Activated CD4-positive, CD25-positive, alpha-beta regulatory T cell treated with anti-CD3 and anti-CD28 coated beads, Interleukin-2, amount 50 U/mL, for 16 hours (primary cell): ENCODE data around the gene CEACAM5.

Experiments
- DNase-seq: peaks from one replicate; pipeline ENCODE4 v3.0.0-alpha.2; 2020; ENCODE audit warnings: low read depth, low spot score

Gene CEACAM5

DNA sequence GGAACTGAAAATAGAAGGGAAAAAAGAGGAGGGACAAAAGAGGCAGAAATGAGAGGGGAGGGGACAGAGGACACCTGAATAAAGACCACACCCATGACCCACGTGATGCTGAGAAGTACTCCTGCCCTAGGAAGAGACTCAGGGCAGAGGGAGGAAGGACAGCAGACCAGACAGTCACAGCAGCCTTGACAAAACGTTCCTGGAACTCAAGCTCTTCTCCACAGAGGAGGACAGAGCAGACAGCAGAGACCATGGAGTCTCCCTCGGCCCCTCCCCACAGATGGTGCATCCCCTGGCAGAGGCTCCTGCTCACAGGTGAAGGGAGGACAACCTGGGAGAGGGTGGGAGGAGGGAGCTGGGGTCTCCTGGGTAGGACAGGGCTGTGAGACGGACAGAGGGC lies at the start of gene CEACAM5:
CEACAM5 (plus strand) TSS at position 146 of the 400 bp plus-strand sequence; CDS start at position 252, 106 bp downstream.
- DNase-seq = no peak

DNA sequence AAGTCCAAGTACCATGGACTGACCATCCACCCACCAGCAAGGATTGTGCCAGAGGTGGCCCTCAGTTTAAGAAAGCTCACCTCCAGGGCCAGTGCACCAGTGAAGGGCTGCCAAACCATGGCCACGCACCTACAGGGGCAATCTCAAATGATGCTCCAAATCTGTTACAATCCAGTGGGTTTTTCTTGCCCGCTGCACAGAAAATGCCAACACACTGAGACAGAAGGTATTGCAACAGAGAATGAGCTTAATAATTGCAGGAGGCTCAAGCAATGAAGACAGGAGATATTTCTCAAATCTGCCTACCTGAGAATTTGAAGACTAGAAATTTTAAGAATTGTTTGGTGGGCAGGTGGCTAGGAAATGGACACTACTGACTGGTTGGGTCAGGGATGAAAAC lies 42.4 kb upstream of the CEACAM5 start:
- DNase-seq = no peak

DNA sequence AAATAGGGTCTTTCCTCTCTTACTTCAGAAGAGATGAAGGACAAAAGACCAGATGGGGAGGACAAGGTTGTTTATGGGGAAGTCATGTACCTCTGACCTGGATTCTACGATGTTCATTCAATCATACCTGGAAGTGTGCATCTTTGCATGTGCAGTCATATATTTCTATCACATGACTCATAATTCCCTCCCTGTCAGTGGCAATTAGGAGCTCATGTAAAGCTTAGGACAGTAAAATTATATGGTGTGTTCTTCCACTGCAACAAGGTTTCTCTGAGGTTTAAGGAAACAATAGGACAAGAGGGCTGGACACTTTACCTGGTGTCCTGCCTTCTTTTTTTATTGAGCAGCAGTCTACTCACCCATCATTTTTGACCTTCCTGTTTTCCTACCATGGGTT lies 40.1 kb upstream of the CEACAM5 start:
- no peak for DNase-seq

DNA sequence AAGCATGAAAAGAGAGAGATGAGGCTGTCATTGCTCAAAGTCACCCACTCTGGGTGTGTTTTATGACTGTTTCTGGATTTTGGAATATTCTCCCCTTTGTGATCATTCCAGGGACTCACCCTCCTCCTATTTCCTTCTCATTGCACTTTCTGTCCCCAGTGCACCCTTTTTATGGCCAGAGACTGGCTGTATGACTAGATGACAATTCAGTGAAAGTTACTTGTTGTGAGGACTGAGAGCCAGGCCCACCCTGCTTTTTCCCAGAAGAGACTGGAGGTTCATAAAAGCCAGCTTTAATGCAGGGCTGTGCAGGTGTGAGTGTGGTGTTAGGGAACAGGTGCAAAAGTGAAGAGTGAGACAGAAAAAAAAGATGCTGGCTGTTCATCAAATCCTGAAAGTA lies 37.7 kb upstream of the CEACAM5 start:
- DNase-seq = no peak

DNA sequence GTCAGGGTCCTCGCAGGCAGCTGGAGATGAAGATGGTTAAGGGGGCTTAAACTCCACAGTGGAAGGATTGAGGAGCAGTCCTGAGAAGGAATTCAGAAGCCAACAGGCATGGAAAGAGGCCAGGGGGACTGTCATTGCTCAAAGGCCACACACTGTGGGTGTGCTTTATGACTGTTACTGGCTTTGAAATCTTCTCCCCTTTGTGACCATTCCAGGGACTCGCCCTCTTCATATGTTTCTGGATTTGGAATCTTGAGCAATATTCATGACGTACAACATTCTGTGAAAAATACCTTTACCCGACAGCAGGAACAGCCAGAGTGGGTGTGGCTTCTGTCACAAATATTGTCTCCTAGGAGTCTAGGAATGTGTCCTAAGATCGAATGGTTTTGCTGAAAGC lies 36.9 kb upstream of the CEACAM5 start:
- DNase-seq = no peak

DNA sequence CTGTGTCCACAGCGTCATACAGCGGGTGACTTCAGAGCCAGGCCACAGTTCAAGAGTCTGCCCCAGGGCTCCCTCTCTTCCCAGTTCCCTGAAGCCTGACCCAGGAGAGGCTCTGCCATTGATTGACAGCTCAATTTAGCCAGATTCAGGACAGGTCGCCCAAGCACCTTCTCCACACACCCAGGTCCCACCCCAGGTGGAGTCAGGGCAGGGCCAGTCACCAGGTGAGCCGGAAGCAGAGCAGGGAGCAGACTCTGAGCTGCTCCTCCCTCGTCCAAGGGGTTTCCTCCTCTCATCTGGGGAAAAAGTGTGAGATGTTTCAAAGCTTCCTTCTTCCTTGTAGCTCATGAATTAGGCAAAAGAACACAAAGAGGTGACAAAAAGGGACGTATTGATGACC lies 26.0 kb upstream of the CEACAM5 start:
- DNase-seq = no peak

DNA sequence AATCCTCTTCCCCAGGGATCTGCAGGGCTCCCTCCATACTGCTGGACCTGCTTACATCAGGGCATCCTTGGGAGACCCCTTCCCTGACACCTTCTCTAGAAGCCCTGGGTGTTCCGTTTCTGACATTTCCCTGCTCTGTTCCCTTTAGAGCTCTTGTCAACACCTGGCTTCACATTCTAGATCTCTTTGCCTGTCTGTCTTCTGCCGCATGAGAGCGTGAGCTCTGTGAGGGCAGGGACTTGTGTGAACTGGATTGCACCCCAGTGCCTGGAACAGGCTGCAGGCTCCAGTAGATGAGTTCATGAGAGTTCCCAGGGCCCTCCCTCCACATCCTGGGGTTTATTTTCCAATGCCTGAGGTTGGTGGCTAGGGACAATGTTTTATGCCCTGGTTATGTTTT lies 21.0 kb upstream of the CEACAM5 start:
- DNase-seq = no peak

DNA sequence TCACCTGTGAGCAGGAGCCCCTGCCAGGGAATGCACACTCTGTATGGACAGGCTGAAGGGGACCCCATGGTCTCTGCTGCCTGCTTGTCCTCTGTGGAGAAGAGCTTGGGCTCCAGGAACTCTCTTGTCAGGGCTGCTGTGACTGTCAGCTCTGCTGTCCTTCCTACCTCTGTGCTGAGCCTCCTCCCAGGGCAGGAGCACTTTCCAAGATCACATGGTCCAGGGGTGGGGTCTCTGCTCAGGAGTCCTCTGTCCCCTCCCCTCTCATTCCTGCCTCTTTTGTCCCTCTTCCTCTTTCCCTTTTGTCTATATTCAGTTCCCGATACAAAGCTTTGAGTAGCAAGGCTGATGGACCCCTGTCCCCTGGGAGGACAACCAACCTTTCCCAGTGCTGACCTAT lies 20.3 kb upstream of the CEACAM5 start, which contains the start of gene CEACAM7:
CEACAM7 (minus strand) TSS at position 173 of the 400 bp plus-strand sequence; CDS start at position 68, 105 bp downstream.
- DNase-seq = no peak

DNA sequence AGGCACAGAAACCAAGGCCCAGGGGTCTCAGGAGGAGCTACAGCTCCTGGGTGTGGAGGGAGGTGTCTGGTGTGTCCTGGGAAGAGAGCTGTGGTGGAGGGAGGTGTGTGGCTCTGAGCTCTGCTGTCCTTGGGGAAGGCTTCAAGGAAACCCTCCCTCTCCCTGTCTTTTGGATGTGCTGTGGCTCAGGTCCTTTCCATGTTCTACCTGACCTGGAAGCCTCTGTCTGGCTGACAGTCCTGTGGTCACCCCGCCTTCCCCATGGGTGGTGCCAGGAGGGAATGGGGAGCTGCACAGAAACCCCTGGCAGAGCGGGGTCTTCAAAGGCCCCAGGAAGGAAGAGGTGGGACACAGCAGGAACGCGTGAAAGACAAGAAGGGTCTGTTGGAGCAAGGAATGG lies 19.7 kb upstream of the CEACAM5 start:
- no peak for DNase-seq

DNA sequence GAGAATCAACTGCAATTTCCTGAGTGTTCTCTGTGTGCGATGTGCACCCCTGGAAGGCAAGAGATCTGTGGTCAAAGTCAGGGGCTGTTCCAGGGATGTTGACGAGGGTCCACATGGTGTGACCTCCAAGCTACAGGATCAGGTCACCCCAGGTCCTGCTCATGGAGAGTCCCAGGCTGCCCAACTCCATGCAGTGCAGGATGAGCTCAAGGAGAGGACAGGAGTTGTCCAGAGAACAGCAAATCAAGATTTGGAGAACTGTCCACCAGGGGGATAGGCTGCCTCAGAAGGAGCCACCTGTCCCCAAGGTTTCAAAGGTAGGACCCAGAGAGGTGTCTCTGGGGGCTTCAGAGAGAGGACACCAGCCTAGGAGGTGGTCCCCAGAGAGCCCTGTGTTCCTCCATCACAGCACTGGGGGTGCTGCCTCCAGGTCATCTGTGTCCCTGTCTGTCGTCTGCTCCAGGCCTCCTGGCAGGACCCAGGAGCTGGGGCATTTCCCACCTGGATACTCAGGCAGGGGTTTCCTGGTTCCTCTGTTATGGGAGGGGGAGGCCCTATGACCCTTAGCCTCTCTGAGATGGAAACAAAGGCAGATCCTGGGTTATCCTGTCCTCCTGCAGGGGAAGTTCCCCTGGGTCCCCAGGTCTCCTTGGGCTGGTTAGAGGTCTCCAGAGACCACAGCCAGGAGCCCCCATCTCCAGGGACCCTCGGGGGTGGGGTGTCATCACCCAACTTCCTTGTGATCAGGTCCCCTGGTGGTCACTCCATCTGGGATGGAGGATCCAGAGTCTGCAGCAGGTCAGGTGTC lies 18.2 kb upstream of the CEACAM5 start:
- DNase-seq = no peak

DNA sequence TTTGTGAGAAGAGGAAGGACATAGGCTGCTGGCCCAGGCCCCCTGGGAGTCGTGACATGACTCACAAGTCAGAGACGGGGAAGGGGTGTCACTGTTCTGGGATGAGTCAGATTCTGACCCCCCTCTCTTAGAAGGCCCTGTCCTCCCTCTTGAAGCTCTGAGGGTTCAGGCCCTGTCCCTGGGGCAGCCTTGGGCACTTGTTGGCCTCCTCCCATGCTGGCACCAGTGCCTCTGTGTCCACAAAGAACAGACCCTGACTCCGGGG lies 17.7 kb upstream of the CEACAM5 start:
- no peak for DNase-seq

DNA sequence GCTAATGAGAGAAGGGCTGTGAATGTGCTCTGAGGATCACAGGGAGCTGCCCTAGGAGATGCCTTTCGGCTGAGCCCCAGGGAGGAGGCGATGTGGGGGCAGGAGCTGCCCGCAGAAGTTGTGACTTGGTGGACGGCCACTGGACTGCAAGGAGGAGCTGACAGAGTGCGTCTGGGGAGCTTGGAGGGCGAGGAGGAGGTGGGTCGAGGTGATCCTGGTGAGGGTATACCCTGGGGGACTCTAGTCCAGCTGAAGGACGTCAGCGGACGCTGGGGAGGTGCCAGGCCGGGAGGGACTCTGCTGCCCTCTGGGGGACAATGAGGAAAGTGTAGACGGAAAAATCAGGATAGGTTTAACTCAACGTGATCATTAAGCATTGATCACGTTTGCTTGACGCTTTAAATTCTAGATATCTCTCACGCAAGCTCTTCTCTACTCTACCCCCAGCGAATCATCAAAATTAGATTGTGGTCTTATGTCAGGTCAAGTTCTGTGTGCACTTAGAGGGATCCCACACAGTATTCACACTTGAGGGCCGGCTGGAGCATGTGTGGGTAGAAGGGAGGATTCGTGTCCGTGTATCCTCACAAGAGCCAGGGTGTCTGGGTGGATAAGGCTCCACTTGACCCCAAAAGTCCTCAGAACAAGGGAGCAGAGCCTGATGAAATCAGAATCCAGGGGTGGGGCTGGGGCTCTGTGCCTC lies 17.0 kb upstream of the CEACAM5 start:
- no peak for DNase-seq

DNA sequence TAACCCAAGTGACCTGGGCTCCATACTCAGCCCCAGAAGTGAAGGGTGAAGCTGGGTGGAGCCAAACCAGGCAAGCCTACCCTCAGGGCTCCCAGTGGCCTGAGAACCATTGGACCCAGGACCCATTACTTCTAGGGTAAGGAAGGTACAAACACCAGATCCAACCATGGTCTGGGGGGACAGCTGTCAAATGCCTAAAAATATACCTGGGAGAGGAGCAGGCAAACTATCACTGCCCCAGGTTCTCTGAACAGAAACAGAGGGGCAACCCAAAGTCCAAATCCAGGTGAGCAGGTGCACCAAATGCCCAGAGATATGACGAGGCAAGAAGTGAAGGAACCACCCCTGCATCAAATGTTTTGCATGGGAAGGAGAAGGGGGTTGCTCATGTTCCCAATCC lies 14.2 kb upstream of the CEACAM5 start:
- no peak for DNase-seq

DNA sequence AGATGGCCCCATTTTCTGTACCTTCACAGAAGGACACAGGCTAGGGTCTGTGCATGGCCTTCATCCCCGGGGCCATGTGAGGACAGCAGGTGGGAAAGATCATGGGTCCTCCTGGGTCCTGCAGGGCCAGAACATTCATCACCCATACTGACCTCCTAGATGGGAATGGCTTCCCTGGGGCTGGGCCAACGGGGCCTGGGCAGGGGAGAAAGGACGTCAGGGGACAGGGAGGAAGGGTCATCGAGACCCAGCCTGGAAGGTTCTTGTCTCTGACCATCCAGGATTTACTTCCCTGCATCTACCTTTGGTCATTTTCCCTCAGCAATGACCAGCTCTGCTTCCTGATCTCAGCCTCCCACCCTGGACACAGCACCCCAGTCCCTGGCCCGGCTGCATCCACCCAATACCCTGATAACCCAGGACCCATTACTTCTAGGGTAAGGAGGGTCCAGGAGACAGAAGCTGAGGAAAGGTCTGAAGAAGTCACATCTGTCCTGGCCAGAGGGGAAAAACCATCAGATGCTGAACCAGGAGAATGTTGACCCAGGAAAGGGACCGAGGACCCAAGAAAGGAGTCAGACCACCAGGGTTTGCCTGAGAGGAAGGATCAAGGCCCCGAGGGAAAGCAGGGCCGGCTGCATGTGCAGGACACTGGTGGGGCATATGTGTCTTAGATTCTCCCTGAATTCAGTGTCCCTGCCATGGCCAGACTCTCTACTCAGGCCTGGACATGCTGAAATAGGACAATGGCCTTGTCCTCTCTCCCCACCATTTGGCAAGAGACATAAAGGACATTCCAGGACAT lies 13.4 kb upstream of the CEACAM5 start:
- DNase-seq = no peak

DNA sequence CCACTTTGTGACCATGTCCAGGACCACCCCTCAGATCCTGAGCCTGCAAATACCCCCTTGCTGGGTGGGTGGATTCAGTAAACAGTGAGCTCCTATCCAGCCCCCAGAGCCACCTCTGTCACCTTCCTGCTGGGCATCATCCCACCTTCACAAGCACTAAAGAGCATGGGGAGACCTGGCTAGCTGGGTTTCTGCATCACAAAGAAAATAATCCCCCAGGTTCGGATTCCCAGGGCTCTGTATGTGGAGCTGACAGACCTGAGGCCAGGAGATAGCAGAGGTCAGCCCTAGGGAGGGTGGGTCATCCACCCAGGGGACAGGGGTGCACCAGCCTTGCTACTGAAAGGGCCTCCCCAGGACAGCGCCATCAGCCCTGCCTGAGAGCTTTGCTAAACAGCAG lies 12.7 kb upstream of the CEACAM5 start:
- no peak for DNase-seq

DNA sequence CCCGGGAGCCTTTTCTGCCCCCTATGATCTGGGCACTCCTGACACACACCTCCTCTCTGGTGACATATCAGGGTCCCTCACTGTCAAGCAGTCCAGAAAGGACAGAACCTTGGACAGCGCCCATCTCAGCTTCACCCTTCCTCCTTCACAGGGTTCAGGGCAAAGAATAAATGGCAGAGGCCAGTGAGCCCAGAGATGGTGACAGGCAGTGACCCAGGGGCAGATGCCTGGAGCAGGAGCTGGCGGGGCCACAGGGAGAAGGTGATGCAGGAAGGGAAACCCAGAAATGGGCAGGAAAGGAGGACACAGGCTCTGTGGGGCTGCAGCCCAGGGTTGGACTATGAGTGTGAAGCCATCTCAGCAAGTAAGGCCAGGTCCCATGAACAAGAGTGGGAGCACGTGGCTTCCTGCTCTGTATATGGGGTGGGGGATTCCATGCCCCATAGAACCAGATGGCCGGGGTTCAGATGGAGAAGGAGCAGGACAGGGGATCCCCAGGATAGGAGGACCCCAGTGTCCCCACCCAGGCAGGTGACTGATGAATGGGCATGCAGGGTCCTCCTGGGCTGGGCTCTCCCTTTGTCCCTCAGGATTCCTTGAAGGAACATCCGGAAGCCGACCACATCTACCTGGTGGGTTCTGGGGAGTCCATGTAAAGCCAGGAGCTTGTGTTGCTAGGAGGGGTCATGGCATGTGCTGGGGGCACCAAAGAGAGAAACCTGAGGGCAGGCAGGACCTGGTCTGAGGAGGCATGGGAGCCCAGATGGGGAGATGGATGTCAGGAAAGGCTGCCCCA lies 11.8 kb upstream of the CEACAM5 start:
- DNase-seq = no peak

DNA sequence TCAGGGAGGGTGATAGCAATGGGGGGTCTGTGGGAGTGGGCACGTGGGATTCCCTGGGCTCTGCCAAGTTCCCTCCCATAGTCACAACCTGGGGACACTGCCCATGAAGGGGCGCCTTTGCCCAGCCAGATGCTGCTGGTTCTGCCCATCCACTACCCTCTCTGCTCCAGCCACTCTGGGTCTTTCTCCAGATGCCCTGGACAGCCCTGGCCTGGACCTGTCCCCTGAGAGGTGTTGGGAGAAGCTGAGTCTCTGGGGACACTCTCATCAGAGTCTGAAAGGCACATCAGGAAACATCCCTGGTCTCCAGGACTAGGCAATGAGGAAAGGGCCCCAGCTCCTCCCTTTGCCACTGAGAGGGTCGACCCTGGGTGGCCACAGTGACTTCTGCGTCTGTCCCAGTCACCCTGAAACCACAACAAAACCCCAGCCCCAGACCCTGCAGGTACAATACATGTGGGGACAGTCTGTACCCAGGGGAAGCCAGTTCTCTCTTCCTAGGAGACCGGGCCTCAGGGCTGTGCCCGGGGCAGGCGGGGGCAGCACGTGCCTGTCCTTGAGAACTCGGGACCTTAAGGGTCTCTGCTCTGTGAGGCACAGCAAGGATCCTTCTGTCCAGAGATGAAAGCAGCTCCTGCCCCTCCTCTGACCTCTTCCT lies 11.1 kb upstream of the CEACAM5 start:
- no peak for DNase-seq

DNA sequence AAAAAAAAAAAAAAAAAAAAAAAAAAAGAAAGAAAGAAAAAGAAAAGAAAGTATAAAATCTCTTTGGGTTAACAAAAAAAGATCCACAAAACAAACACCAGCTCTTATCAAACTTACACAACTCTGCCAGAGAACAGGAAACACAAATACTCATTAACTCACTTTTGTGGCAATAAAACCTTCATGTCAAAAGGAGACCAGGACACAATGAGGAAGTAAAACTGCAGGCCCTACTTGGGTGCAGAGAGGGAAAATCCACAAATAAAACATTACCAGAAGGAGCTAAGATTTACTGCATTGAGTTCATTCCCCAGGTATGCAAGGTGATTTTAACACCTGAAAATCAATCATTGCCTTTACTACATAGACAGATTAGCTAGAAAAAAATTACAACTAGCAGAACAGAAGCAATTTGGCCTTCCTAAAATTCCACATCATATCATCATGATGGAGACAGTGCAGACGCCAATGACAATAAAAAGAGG lies 9.6 kb upstream of the CEACAM5 start:
- no peak for DNase-seq

DNA sequence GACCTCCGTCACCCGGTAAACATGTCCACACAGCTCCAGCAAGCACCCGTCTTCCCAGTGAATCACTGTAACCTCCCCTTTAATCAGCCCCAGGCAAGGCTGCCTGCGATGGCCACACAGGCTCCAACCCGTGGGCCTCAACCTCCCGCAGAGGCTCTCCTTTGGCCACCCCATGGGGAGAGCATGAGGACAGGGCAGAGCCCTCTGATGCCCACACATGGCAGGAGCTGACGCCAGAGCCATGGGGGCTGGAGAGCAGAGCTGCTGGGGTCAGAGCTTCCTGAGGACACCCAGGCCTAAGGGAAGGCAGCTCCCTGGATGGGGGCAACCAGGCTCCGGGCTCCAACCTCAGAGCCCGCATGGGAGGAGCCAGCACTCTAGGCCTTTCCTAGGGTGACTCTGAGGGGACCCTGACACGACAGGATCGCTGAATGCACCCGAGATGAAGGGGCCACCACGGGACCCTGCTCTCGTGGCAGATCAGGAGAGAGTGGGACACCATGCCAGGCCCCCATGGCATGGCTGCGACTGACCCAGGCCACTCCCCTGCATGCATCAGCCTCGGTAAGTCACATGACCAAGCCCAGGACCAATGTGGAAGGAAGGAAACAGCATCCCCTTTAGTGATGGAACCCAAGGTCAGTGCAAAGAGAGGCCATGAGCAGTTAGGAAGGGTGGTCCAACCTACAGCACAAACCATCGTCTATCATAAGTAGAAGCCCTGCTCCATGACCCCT lies 9.0 kb upstream of the CEACAM5 start:
- no peak for DNase-seq

DNA sequence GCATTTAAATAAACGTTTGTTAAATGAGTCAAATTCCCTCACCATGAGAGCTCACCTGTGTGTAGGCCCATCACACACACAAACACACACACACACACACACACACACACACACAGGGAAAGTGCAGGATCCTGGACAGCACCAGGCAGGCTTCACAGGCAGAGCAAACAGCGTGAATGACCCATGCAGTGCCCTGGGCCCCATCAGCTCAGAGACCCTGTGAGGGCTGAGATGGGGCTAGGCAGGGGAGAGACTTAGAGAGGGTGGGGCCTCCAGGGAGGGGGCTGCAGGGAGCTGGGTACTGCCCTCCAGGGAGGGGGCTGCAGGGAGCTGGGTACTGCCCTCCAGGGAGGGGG lies 8.5 kb upstream of the CEACAM5 start:
- no peak for DNase-seq
